Ishikawa (cell line): ENCODE measurements around the gene FIGNL1.

ENCODE experiments used
- CEBPB ChIP-seq: IDR thresholded peaks from 2 replicates; pipeline ENCODE4 v1.6.1; 2012
- CREB1 ChIP-seq: IDR thresholded peaks from 2 replicates; pipeline ENCODE4 v1.6.1; 2012; ENCODE audit warnings: low read depth
- EGR1 ChIP-seq: IDR thresholded peaks from 2 replicates; pipeline ENCODE4 v1.6.1; 2012
- EP300 ChIP-seq: IDR thresholded peaks from 2 replicates; pipeline ENCODE4 v1.6.1; 2012; ENCODE audit warnings: borderline replicate concordance
- FOXM1 ChIP-seq: IDR thresholded peaks from 2 replicates; pipeline ENCODE4 v1.6.1; 2012; ENCODE audit warnings: low read depth, borderline replicate concordance
- NFIC ChIP-seq: IDR thresholded peaks from 2 replicates; pipeline ENCODE4 v1.6.1; 2012
- RAD21 ChIP-seq: IDR thresholded peaks from 2 replicates; pipeline ENCODE4 v1.6.1; 2012; ENCODE audit warnings: low read depth
- TAF1 ChIP-seq: IDR thresholded peaks from 2 replicates; pipeline ENCODE4 v1.6.1; 2012; ENCODE audit warnings: low read depth, mild to moderate bottlenecking
- TCF12 ChIP-seq: IDR thresholded peaks from 2 replicates; pipeline ENCODE4 v1.6.1; 2012; ENCODE audit warnings: low read depth
- TEAD4 ChIP-seq: IDR thresholded peaks from 2 replicates; pipeline ENCODE4 v1.6.1; 2012
- YY1 ChIP-seq: IDR thresholded peaks from 2 replicates; pipeline ENCODE4 v1.6.1; 2012; ENCODE audit warnings: low read depth
- ZBTB7A ChIP-seq: IDR thresholded peaks from 2 replicates; pipeline ENCODE4 v1.6.1; 2012; ENCODE audit warnings: low read depth
- TF ChIP-seq, protein P1 (sequence below): IDR thresholded peaks from 2 replicates; pipeline ENCODE4 v1.6.1; 2012
- TF ChIP-seq, protein P2 (sequence below): IDR thresholded peaks from 2 replicates; pipeline ENCODE4 v1.6.1; 2012
- TF ChIP-seq, protein P3 (sequence below): IDR thresholded peaks from 2 replicates; pipeline ENCODE4 v1.6.1; 2012; ENCODE audit warnings: low read depth, mild to moderate bottlenecking

FIGNL1 gene

DNA sequence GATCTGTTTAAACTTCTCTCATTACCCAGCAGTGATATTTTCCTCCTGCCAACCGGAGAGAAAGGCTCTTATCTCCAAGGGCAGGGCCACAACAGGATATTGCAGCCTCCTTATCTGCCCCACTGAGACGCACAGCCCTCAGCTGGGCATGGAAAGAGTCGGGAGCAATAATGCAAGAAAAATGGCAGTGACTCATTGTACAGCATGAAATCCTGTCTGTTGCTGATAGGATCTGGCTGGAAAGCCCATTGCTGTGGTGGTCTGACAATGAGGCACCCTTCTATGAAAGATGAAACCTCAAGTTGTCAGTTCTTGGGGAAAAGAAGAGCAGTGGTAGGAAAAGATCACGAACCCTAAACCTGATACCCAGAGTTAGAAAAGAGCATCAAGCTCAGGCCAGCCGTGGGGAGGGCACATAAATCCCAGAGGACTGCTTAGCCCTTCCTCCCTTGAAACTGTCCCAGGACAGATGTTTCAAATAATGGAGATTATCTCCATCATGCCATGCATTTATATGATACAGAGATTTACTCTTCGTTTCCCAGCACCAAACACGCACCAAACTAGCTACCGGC is 47.0 kb upstream of the FIGNL1 start:
- TF ChIP-seq, protein P1, sequence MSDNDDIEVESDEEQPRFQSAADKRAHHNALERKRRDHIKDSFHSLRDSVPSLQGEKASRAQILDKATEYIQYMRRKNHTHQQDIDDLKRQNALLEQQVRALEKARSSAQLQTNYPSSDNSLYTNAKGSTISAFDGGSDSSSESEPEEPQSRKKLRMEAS = no peak
- no peak for TF ChIP-seq TCF12
- no peak for TF ChIP-seq EP300
- TF ChIP-seq CREB1 = no peak
- TF ChIP-seq ZBTB7A = no peak
- TF ChIP-seq, protein P2, sequence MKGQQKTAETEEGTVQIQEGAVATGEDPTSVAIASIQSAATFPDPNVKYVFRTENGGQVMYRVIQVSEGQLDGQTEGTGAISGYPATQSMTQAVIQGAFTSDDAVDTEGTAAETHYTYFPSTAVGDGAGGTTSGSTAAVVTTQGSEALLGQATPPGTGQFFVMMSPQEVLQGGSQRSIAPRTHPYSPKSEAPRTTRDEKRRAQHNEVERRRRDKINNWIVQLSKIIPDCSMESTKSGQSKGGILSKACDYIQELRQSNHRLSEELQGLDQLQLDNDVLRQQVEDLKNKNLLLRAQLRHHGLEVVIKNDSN = no peak
- TF ChIP-seq CEBPB = no peak

DNA sequence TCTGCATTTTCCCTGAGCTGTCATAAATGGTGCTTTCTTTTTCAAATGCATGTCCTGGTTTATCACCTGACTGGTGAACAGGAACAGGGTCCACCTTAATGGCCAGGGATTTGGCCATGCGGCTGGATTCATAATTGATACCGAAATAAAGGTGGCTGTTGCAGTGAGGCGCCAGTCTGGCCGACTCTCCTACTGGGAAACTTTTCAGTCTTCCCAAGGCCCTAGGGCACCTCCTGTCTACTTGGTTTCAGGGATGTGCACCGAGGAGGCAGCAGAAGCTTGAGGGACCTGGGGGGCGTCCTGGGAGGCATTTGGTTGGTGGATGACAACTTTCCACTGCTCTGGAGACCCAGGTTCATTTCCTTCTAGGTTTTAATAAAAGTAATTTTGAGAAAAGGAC is 46.4 kb upstream of the FIGNL1 start:
- TF ChIP-seq EGR1 (no peak), TEAD4 (no peak), EP300 (no peak), YY1 (no peak), TAF1 (no peak), CREB1 (no peak), ZBTB7A (no peak), CEBPB (no peak), NFIC (no peak), TCF12 (no peak)
- TF ChIP-seq, protein P1 = no peak
- TF ChIP-seq, protein P3, sequence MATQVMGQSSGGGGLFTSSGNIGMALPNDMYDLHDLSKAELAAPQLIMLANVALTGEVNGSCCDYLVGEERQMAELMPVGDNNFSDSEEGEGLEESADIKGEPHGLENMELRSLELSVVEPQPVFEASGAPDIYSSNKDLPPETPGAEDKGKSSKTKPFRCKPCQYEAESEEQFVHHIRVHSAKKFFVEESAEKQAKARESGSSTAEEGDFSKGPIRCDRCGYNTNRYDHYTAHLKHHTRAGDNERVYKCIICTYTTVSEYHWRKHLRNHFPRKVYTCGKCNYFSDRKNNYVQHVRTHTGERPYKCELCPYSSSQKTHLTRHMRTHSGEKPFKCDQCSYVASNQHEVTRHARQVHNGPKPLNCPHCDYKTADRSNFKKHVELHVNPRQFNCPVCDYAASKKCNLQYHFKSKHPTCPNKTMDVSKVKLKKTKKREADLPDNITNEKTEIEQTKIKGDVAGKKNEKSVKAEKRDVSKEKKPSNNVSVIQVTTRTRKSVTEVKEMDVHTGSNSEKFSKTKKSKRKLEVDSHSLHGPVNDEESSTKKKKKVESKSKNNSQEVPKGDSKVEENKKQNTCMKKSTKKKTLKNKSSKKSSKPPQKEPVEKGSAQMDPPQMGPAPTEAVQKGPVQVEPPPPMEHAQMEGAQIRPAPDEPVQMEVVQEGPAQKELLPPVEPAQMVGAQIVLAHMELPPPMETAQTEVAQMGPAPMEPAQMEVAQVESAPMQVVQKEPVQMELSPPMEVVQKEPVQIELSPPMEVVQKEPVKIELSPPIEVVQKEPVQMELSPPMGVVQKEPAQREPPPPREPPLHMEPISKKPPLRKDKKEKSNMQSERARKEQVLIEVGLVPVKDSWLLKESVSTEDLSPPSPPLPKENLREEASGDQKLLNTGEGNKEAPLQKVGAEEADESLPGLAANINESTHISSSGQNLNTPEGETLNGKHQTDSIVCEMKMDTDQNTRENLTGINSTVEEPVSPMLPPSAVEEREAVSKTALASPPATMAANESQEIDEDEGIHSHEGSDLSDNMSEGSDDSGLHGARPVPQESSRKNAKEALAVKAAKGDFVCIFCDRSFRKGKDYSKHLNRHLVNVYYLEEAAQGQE = no peak
- TF ChIP-seq, protein P2 = no peak

DNA sequence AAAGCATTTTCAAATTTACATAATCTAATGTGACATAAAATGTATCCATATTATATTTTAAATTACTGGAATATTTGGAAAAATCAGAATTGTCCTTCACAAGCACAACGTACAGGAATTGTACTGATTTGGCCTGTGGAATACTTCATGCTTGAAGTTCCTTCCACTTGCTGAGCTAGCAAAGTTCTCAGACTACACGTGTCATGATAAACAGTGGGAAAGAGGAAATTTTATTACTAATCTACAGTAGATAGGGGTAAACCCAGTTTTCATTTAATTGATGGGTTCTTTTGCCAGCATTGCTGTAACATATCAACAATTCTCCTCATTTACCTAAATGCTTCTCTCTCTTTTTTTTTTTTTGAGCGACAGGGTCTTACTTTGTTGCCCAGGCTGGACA is 45.6 kb upstream of the FIGNL1 start:
- TF ChIP-seq EP300 (no peak), TAF1 (no peak), YY1 (no peak), ZBTB7A (no peak), EGR1 (no peak), TCF12 (no peak), CREB1 (no peak)

DNA sequence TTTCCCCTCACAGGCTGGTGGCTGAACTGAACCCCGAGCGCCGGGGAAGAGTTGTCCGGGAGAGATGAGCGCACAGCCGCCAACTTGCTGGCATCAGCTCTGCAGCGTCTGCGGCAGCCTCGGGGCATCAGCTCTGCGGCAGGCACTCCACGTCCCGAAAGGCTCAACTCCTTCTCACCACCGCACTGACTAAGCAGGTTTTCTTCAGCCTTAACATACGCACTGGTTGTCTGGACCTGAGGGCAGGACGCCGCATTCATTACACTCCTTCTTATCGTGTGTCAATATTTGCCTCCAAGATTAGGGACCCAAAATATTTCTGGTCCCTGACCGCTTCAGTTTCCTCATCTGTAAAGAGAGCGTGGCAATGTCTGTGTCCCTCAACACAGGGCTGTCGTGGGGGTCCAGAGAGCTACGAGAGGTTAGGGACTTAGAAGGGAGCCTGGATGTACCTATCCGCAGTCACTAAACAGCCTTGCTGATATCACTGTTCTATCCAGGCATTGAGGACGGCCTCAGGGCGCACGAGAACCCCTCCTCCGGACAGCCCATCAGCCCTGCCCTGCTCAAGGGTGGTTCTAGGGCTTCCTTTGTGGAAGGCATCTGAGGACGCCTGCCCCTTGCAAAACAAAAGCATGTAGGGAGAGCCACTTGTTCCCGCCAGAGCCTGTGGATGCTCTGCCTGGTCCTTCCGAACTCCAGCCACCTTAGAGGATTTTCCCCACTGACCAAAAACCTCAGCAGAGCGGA is 42.8 kb upstream of the FIGNL1 start:
- TF ChIP-seq TCF12 = no peak
- no peak for TF ChIP-seq EP300
- TF ChIP-seq CREB1 = no peak
- no peak for TF ChIP-seq TEAD4
- TF ChIP-seq, protein P2 = no peak
- no peak for TF ChIP-seq NFIC
- no peak for TF ChIP-seq ZBTB7A
- no peak for TF ChIP-seq TAF1
- no peak for TF ChIP-seq RAD21
- TF ChIP-seq, protein P3 = no peak
- no peak for TF ChIP-seq YY1
- no peak for TF ChIP-seq EGR1
- TF ChIP-seq, protein P1 = no peak
- TF ChIP-seq CEBPB = no peak

DNA sequence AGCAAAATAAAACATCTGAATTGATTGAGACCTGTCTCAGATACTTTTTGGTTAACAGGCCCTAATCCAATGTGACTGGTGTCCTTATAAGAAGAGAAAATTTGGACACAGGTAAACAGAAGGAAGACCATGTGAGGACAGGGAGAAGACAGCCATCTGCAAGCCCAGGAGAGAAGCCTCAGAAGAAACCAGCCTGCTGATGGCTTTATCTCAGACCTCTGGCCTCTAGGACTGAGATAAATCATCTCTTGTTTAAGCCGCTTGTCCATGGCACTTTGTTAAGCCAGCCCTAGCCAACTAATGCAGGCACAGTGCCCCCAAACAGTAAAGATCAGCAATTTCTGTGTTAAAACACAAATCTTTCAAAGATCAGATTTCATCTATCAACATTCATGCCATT is 41.8 kb upstream of the FIGNL1 start:
- TF ChIP-seq, protein P1 = no peak
- no peak for TF ChIP-seq EGR1

DNA sequence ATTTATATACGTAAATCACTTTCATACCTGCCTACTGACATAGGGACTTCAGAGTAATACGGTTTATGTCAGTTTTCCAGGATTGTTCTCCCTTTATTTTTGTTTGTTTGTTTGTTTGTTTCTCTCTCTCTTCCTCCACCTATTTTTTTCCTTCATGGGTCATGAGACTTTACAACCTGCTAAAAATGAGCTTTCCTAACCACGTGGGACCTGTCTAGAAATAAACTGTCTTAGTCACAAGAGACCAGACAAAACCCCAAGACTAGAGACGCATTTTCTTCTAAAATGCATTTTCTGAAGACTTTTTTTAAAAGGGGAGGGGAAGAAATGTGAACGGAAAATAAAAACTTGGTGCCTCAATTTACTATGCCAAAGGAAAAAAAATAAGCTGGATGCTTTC is 41.1 kb upstream of the FIGNL1 start:
- TF ChIP-seq CREB1 (no peak), EGR1 (no peak), NFIC (no peak), FOXM1 (no peak), RAD21 (no peak), TAF1 (no peak), TEAD4 (no peak), CEBPB (no peak)
- TF ChIP-seq, protein P1 = no peak
